ENCODE measurements around the gene UBAP1L.

Gene UBAP1L

DNA sequence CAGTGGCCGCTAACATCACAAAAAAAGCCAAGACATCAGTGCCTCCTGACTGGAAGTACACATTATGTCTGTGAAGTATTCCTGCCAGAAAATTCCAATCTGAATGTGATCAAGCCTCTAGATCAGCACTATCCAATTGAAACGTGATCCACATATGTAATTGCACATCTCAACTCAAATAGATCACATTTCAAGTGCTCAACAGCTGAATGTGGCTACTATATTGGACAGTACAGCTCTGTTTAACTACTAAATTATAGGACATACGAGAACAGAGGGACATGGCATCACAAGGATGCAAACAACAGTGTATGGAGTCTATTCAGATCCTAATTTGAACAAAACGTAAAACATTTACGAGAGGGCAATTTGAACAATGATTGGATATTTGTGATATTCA lies 542 bp upstream of the UBAP1L start:
- TF ChIP-seq, protein P1, sequence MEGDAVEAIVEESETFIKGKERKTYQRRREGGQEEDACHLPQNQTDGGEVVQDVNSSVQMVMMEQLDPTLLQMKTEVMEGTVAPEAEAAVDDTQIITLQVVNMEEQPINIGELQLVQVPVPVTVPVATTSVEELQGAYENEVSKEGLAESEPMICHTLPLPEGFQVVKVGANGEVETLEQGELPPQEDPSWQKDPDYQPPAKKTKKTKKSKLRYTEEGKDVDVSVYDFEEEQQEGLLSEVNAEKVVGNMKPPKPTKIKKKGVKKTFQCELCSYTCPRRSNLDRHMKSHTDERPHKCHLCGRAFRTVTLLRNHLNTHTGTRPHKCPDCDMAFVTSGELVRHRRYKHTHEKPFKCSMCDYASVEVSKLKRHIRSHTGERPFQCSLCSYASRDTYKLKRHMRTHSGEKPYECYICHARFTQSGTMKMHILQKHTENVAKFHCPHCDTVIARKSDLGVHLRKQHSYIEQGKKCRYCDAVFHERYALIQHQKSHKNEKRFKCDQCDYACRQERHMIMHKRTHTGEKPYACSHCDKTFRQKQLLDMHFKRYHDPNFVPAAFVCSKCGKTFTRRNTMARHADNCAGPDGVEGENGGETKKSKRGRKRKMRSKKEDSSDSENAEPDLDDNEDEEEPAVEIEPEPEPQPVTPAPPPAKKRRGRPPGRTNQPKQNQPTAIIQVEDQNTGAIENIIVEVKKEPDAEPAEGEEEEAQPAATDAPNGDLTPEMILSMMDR (conservative IDR thresholded peaks at IDR 0.05; ENCODE audit: low read depth, low read length): no peak
- no peak overlapping the region for H3K9ac ChIP-seq
- H3K36me3 ChIP-seq (ENCODE audit: insufficient read depth): 0 out of 2 replicates have a peak, but pooled peaks cover 3% of the 10 kb centered on the region
- H3K4me3 ChIP-seq (IDR thresholded peaks at IDR 0.05; ENCODE audit: insufficient read depth, low read depth, low read length): no peak overlapping the region
- no peaks in the 10 kb centered on the region for H3K27me3 ChIP-seq (ENCODE audit: insufficient read depth, low read depth)
- no peaks in the 10 kb centered on the region for H3K79me2 ChIP-seq (ENCODE audit: insufficient read depth, low read depth)
- no peak overlapping the region for H3K4me2 ChIP-seq
- no peak overlapping the region for H2AFZ ChIP-seq (ENCODE audit: low read depth)
- no peaks in the 10 kb centered on the region for H4K20me1 ChIP-seq (ENCODE audit: insufficient read depth)
- no peaks in the 10 kb centered on the region for H3K4me1 ChIP-seq (ENCODE audit: low read depth, poor library complexity, severe bottlenecking)
- no peak overlapping the region for H3K27ac ChIP-seq

DNA sequence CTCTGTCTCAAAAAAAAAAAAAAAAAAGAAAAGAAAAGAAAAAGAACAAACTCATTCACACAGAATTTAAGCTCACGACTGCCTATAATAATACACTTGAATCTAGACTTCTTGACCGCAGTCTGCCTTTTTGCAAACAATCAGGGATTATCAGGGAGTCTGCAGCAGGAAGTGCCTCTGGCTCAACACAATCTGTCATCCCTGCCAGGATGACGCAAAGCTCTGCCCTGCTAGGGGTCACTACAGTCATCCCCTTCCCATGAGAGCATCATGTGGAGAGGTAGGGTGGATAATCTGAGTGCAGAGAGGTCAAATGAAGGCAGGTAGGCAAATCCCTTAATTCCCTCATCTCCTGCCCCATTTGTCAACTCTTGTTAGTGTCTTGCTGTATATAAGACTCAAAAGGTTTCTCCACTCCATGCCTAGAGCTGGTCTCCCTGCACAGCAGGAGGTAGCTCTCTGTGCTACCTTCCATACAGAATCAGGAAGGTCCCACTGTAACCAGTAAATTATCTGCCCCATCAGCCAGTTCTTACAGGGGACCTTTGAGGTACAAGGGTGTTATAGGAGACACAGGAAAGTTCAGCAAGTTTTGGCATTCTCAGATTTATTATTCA lies 4.2 kb downstream of the UBAP1L start:
- Histone ChIP-seq H3K27me3 (ENCODE audit: insufficient read depth, low read depth) (no peaks in the 10 kb centered on the region), H3K27ac (no peak overlapping the region), H3K9ac (no peak overlapping the region), H4K20me1 (ENCODE audit: insufficient read depth) (no peaks in the 10 kb centered on the region), H2AFZ (ENCODE audit: low read depth) (no peak overlapping the region), H3K4me3 (IDR thresholded peaks at IDR 0.05; ENCODE audit: insufficient read depth, low read depth, low read length) (no peak overlapping the region), H3K4me2 (no peak overlapping the region), H3K79me2 (ENCODE audit: insufficient read depth, low read depth) (no peaks in the 10 kb centered on the region), H3K36me3 (ENCODE audit: insufficient read depth) (no peaks in the 10 kb centered on the region), H3K4me1 (ENCODE audit: low read depth, poor library complexity, severe bottlenecking) (no peaks in the 10 kb centered on the region)
- TF ChIP-seq, protein P1 (conservative IDR thresholded peaks at IDR 0.05; ENCODE audit: low read depth, low read length): no peak

DNA sequence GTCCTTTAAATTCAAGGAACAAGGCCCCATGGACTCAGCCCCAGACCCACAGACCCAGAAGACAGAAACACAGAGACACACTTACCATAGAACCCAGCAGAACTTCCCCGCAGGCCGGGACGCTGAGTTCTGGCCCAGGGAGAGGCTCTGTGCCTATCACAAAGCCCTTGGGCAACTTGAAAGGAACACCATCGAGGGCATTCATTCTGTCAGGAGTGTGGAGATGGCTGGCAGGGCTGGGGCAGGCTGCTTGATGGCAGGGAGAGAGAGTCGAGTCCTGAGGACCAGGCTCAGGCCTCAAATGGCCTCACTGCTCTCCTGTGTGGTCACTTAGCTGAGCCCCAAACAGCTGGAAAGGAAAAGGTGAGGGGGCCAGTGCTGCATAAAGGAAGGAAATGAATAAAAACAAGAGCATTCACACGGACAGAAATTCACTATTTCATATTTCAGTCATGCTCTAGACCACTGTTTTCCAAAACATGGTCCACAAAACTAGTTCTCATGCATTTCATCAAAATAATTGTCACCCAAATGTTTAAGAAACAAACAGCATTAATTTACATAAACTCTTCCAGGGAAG lies 8.9 kb downstream of the UBAP1L start:
- Histone ChIP-seq H3K27ac (no peak overlapping the region), H3K4me1 (ENCODE audit: low read depth, poor library complexity, severe bottlenecking) (no peaks in the 10 kb centered on the region), H3K36me3 (ENCODE audit: insufficient read depth) (no peaks in the 10 kb centered on the region), H3K4me2 (no peak overlapping the region), H3K27me3 (ENCODE audit: insufficient read depth, low read depth) (no peaks in the 10 kb centered on the region), H3K4me3 (IDR thresholded peaks at IDR 0.05; ENCODE audit: insufficient read depth, low read depth, low read length) (no peak overlapping the region), H4K20me1 (ENCODE audit: insufficient read depth) (no peaks in the 10 kb centered on the region), H3K9ac (no peak overlapping the region), H3K79me2 (ENCODE audit: insufficient read depth, low read depth) (no peaks in the 10 kb centered on the region), H2AFZ (ENCODE audit: low read depth) (no peak overlapping the region)
- TF ChIP-seq, protein P1 (conservative IDR thresholded peaks at IDR 0.05; ENCODE audit: low read depth, low read length): no peak

- H3K36me3 ChIP-seq (ENCODE audit: insufficient read depth): no peaks in the 10 kb centered on the region
Observed at GRCh38 chr15:65105038-65105437, 10.0 kb downstream of the UBAP1L start.

More at GRCh38 chr15:65105038-65105437, 10.0 kb downstream of the UBAP1L start:
- Histone ChIP-seq H3K4me2 (no peak overlapping the region), H3K9ac (no peak overlapping the region), H4K20me1 (ENCODE audit: insufficient read depth) (no peaks in the 10 kb centered on the region), H3K4me1 (ENCODE audit: low read depth, poor library complexity, severe bottlenecking) (no peaks in the 10 kb centered on the region), H3K79me2 (ENCODE audit: insufficient read depth, low read depth) (no peaks in the 10 kb centered on the region), H3K4me3 (IDR thresholded peaks at IDR 0.05; ENCODE audit: insufficient read depth, low read depth, low read length) (no peak overlapping the region), H3K27ac (no peak overlapping the region), H2AFZ (ENCODE audit: low read depth) (no peak overlapping the region), H3K27me3 (ENCODE audit: insufficient read depth, low read depth) (no peaks in the 10 kb centered on the region)
- TF ChIP-seq, protein P1 (conservative IDR thresholded peaks at IDR 0.05; ENCODE audit: low read depth, low read length): no peak

Measured in KMS-11 (cell line).